ENCODE measurements around the gene SERINC4. TPM values are rescaled to one million over a fixed set of nuclear protein-coding genes. Genes with fewer than 3 reads are reported as not detected.
"Not testable (repeated sequence)": the region's sequence is repeated elsewhere in the genome, so short reads cannot be mapped to it uniquely, and the experiment has no call there.

Gene SERINC4
- total RNA-seq, 1 experiment from 2014 or later, result not detected

GRCh38 chr15:43776101-43776717 lies 23.8 kb downstream of the SERINC4 start:
- no peak for DNase-seq
- H3K4me3 ChIP-seq, result no peak overlapping the region; the same call in 1 of the 2 replicates
- H3K36me3 ChIP-seq, result peaks cover 36% of the 10 kb centered on the region
- no peaks in the 10 kb centered on the region for H3K27me3 ChIP-seq
- H3K9me3 ChIP-seq, result no peaks in the 10 kb centered on the region

GRCh38 chr15:43775411-43775965 lies 24.5 kb downstream of the SERINC4 start:
- DNase-seq, result peak; percentile 61
- Histone ChIP-seq H3K4me3 (no peak overlapping the region), H3K27me3 (no peaks in the 10 kb centered on the region), H3K9me3 (no peaks in the 10 kb centered on the region), H3K36me3 (peaks cover 43% of the 10 kb centered on the region)

GRCh38 chr15:43774062-43774461 lies 26.0 kb downstream of the SERINC4 start:
- Histone ChIP-seq H3K36me3 (peaks cover 56% of the 10 kb centered on the region), H3K27me3 (no peaks in the 10 kb centered on the region), H3K9me3 (no peaks in the 10 kb centered on the region), H3K4me3 (no peak overlapping the region)
- no peak for DNase-seq

GRCh38 chr15:43772624-43773023 lies 27.4 kb downstream of the SERINC4 start:
- no peaks in the 10 kb centered on the region for H3K27me3 ChIP-seq
- H3K4me3 ChIP-seq, result no peak overlapping the region
- peaks cover 67% of the 10 kb centered on the region for H3K36me3 ChIP-seq
- no peaks in the 10 kb centered on the region for H3K9me3 ChIP-seq
- no peak for DNase-seq

- Histone ChIP-seq H3K9me3 (no peaks in the 10 kb centered on the region), H3K36me3 (peaks cover 75% of the 10 kb centered on the region), H3K27me3 (no peaks in the 10 kb centered on the region), H3K4me3 (no peak overlapping the region)
- DNase-seq, result no peak
Measured at GRCh38 chr15:43771816-43772215, 28.2 kb downstream of the SERINC4 start.

- no peak overlapping the region for H3K4me3 ChIP-seq
- peak; percentile 45 for DNase-seq
- peaks cover 90% of the 10 kb centered on the region for H3K36me3 ChIP-seq
- no peaks in the 10 kb centered on the region for H3K9me3 ChIP-seq
- no peaks in the 10 kb centered on the region for H3K27me3 ChIP-seq
Measured at GRCh38 chr15:43769584-43770228, 30.3 kb downstream of the SERINC4 start.

GRCh38 chr15:43763819-43764446 lies 36.1 kb downstream of the SERINC4 start:
- peaks cover 91% of the 10 kb centered on the region for H3K36me3 ChIP-seq
- H3K27me3 ChIP-seq, result no peaks in the 10 kb centered on the region
- H3K4me3 ChIP-seq, result no peak overlapping the region
- no peak for DNase-seq
- no peaks in the 10 kb centered on the region for H3K9me3 ChIP-seq

GRCh38 chr15:43762824-43763223 lies 37.2 kb downstream of the SERINC4 start:
- Histone ChIP-seq H3K27me3 (no peaks in the 10 kb centered on the region), H3K4me3 (no peak overlapping the region), H3K36me3 (peaks cover 88% of the 10 kb centered on the region), H3K9me3 (no peaks in the 10 kb centered on the region)
- DNase-seq, result no peak

GRCh38 chr15:43751885-43752284 lies 48.1 kb downstream of the SERINC4 start:
- Histone ChIP-seq H3K9me3 (no peaks in the 10 kb centered on the region), H3K4me3 (no peak overlapping the region), H3K36me3 (peaks cover 78% of the 10 kb centered on the region), H3K27me3 (no peaks in the 10 kb centered on the region)
- DNase-seq, result no peak

- no peaks in the 10 kb centered on the region for H3K27me3 ChIP-seq
- no peak overlapping the region for H3K4me3 ChIP-seq
- H3K36me3 ChIP-seq, result peaks cover 60% of the 10 kb centered on the region
- no peak for DNase-seq
- H3K9me3 ChIP-seq, result no peaks in the 10 kb centered on the region
Measured at GRCh38 chr15:43749690-43750345, 50.2 kb downstream of the SERINC4 start.

GRCh38 chr15:43748376-43748775 lies 51.6 kb downstream of the SERINC4 start:
- H3K4me3 ChIP-seq, result peak overlapping the region; percentile 97
- peaks cover 47% of the 10 kb centered on the region for H3K36me3 ChIP-seq
- DNase-seq, result no peak

GRCh38 chr15:43746903-43747309 lies 53.1 kb downstream of the SERINC4 start:
- Histone ChIP-seq H3K4me3 (peak overlapping the region; percentile 97), H3K36me3 (peaks cover 32% of the 10 kb centered on the region)
- DNase-seq, H3K9me3 ChIP-seq, H3K27me3 ChIP-seq: not testable (repeated sequence)

More at GRCh38 chr15:43748376-43748775, 51.6 kb downstream of the SERINC4 start:
- no peaks in the 10 kb centered on the region for H3K27me3 ChIP-seq
- H3K9me3 ChIP-seq, result no peaks in the 10 kb centered on the region

GRCh38 chr15:43746245-43746902 lies 53.6 kb downstream of the SERINC4 start, which contains the start of gene PDIA3:
TSS of gene PDIA3 (plus strand) at chr15:43746438. CDS start at chr15:43746540, 102 bp downstream.
- DNase-seq, result peak; percentile 96

More at GRCh38 chr15:43746245-43746902, 53.6 kb downstream of the SERINC4 start, which contains the start of gene PDIA3:
- H3K27me3 ChIP-seq, H3K9me3 ChIP-seq: not testable (repeated sequence)
- Histone ChIP-seq H3K36me3 (peaks cover 27% of the 10 kb centered on the region), H3K4me3 (peak within 1 kb of the TSS; percentile 97)

Data from MG63 (cell line).